ENCODE results near the gene C4orf33. TPM values are rescaled to one million over a fixed set of nuclear protein-coding genes. Genes with fewer than 3 reads are reported as not detected.

The C4orf33 gene
- total and polyA plus RNA-seq, 2 donors = 4.4 to 23.3 TPM

- H3K4me3 ChIP-seq (ENCODE audit: low read depth, low read length) = no peak overlapping the region
- no peaks in the 10 kb centered on the region for H3K4me1 ChIP-seq (ENCODE audit: insufficient read depth)
- H3K27ac ChIP-seq (ENCODE audit: low read depth) = no peak overlapping the region
- no peak for DNase-seq (ENCODE audit: extremely low spot score)
- no peaks in the 10 kb centered on the region for H3K36me3 ChIP-seq (ENCODE audit: insufficient read depth)
- 61% methylated on average over 10 of the region's 10 CpGs for WGBS
Measured at GRCh38 chr4:129144755-129145206, 48.8 kb downstream of the C4orf33 start.

GRCh38 chr4:129145222-129145730 lies 49.3 kb downstream of the C4orf33 start:
- Histone ChIP-seq H3K4me3 (ENCODE audit: low read depth, low read length) (no peak overlapping the region), H3K27ac (ENCODE audit: low read depth) (no peak overlapping the region), H3K4me1 (ENCODE audit: insufficient read depth) (no peaks in the 10 kb centered on the region), H3K36me3 (ENCODE audit: insufficient read depth) (no peaks in the 10 kb centered on the region)
- no peak for DNase-seq (ENCODE audit: extremely low spot score)
- 93% methylated on average over 5 of the region's 5 CpGs for WGBS

GRCh38 chr4:129146639-129147038 lies 50.7 kb downstream of the C4orf33 start:
- Histone ChIP-seq H3K36me3 (ENCODE audit: insufficient read depth) (no peaks in the 10 kb centered on the region), H3K4me3 (ENCODE audit: low read depth, low read length) (no peak overlapping the region), H3K4me1 (ENCODE audit: insufficient read depth) (no peaks in the 10 kb centered on the region), H3K27ac (ENCODE audit: low read depth) (no peak overlapping the region)
- 91% methylated on average over 2 of the region's 2 CpGs for WGBS
- no peak for DNase-seq (ENCODE audit: extremely low spot score)

DNA sequence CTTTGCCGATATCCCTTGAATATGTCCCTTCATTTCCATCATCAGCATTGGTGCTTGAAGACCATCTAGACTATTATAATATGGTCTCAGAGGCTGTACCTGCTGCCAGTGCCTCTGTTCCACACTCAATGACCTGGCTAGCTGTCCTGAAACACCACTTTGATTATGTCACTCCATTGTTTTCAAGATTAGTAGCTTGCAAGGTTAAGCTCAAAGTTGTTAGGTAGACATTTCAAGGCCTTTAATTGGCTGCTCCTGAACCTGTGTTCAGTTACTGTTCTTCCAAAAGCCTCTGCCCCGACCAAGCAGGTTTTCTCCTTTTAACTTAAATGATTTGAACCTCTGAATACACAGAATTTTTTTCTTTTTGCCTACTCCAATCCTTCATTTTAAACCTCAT lies 52.9 kb downstream of the C4orf33 start:
- WGBS = 89% methylated on average over 2 of the region's 2 CpGs
- Histone ChIP-seq H3K36me3 (ENCODE audit: insufficient read depth) (no peaks in the 10 kb centered on the region), H3K27ac (ENCODE audit: low read depth) (no peak overlapping the region), H3K4me1 (ENCODE audit: insufficient read depth) (no peaks in the 10 kb centered on the region), H3K4me3 (ENCODE audit: low read depth, low read length) (no peak overlapping the region)
- no peak for DNase-seq (ENCODE audit: extremely low spot score)

DNA sequence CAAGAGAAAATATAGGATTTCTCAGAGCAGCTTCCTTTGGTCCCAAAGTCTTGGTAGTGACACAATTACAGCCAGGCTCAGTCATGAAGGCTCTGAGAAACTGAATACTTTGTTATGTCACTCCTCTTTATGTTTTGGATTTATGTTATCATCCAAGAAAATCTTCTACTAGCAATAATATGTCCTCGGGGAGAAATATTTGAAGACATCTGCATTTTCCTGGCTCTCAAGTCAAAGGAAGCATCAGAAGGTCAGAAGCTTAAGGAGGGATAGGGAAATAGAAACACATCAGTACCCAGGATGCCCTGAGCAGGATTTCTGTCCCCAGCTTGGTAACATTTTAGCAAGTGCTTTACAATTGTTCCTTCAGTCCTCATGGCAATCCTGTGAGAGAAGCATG lies 54.0 kb downstream of the C4orf33 start:
- WGBS = 16% methylated on average over 1 of the region's 1 CpG
- Histone ChIP-seq H3K4me1 (ENCODE audit: insufficient read depth) (no peaks in the 10 kb centered on the region), H3K36me3 (ENCODE audit: insufficient read depth) (no peaks in the 10 kb centered on the region), H3K4me3 (ENCODE audit: low read depth, low read length) (no peak overlapping the region), H3K27ac (ENCODE audit: low read depth) (no peak overlapping the region)
- DNase-seq (ENCODE audit: extremely low spot score) = no peak

DNA sequence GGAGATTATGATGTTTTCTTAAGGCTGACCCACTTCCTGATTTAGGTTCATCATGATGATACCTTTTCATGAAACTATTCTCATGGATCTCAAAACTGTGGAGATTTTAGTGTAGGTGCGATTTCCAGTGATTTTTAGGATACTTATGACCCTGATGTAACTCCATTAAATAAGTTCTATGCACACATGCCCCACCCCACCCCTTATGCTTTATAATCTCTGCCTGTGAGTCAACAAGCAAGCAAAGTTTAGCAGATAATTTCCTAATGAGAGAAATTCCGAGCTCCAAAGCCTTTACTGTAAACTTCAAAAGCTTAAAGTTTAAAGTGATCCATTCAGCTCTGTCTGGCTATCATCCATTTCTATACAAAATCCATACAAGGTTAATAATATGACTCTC lies 56.4 kb downstream of the C4orf33 start:
- Histone ChIP-seq H3K27ac (ENCODE audit: low read depth) (no peak overlapping the region), H3K4me3 (ENCODE audit: low read depth, low read length) (no peak overlapping the region), H3K4me1 (ENCODE audit: insufficient read depth) (no peaks in the 10 kb centered on the region), H3K36me3 (ENCODE audit: insufficient read depth) (no peaks in the 10 kb centered on the region)
- 66% methylated on average over 2 of the region's 2 CpGs for WGBS
- no peak for DNase-seq (ENCODE audit: extremely low spot score)

DNA sequence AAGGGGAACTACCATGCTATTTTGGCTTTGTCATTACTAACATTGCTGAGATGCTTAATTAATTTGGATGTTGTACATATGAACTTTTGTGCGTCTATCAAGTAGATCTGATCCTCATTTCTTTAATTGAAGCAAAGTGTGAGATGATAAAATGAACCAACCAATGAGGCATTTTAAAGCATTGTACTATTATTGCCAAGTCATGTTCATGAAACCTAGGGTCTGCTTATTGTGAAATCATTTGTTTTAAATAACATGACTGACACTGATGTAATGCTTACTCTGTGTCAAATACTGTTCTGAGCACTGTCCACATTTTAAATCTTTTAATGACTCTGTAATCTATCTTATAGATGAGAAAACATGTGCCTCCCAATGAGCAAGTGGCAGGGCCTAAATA lies 57.7 kb downstream of the C4orf33 start:
- DNase-seq (ENCODE audit: extremely low spot score) = no peak
- Histone ChIP-seq H3K4me1 (ENCODE audit: insufficient read depth) (no peaks in the 10 kb centered on the region), H3K36me3 (ENCODE audit: insufficient read depth) (no peaks in the 10 kb centered on the region), H3K4me3 (ENCODE audit: low read depth, low read length) (no peak overlapping the region), H3K27ac (ENCODE audit: low read depth) (no peak overlapping the region)
- 43% methylated on average over 1 of the region's 1 CpG for WGBS

- no peak overlapping the region for H3K27ac ChIP-seq (ENCODE audit: low read depth)
- H3K36me3 ChIP-seq (ENCODE audit: insufficient read depth) = no peaks in the 10 kb centered on the region
- no peaks in the 10 kb centered on the region for H3K4me1 ChIP-seq (ENCODE audit: insufficient read depth)
- no peak overlapping the region for H3K4me3 ChIP-seq (ENCODE audit: low read depth, low read length)
- no peak for DNase-seq (ENCODE audit: extremely low spot score)
Measured at GRCh38 chr4:129162450-129162849, 66.5 kb downstream of the C4orf33 start.

DNA sequence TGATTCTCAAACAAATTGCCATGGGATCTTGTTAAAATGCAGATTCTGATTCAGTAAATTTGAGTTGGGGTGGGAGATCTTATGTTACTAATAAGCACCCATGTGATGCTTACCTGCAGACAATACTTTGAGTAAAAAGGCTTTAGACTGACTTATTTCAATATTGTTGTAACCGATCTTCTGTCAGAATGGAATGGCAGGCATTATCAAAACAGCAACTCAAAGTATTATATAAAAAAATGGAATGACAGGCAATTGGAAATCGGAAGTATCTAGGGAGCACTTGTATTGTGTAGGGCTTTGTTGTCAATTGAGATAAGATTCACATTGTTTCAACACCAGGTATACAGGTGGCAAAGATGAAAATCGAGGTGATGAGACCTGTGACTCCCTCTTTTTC lies 67.5 kb downstream of the C4orf33 start:
- H3K4me1 ChIP-seq (ENCODE audit: insufficient read depth) = no peaks in the 10 kb centered on the region
- DNase-seq (ENCODE audit: extremely low spot score) = no peak
- no peak overlapping the region for H3K27ac ChIP-seq (ENCODE audit: low read depth)
- H3K4me3 ChIP-seq (ENCODE audit: low read depth, low read length) = no peak overlapping the region
- 78% methylated on average over 3 of the region's 3 CpGs for WGBS
- H3K36me3 ChIP-seq (ENCODE audit: insufficient read depth) = no peaks in the 10 kb centered on the region

DNA sequence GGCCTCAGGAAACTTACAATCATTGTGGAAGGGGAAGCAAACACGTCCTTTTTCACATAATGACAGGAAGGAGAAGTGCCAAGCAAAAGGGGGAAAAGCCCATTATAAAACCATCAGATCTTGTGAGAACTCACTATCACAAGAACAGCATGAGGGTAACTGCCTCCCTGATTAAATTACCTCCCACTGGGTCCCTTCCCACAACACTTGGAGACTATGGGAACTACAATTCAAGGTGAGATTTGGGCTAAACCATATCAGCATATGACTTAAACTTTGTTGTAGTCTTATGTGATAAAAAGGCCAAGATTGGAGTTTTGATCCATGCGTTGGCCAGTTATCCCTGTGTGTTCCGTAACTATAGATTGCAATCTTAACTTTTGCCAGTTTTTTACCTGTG lies 68.3 kb downstream of the C4orf33 start:
- no peak for DNase-seq (ENCODE audit: extremely low spot score)
- H3K4me3 ChIP-seq (ENCODE audit: low read depth, low read length) = no peak overlapping the region
- H3K36me3 ChIP-seq (ENCODE audit: insufficient read depth) = no peaks in the 10 kb centered on the region
- no peaks in the 10 kb centered on the region for H3K4me1 ChIP-seq (ENCODE audit: insufficient read depth)
- 67% methylated on average over 3 of the region's 3 CpGs for WGBS
- H3K27ac ChIP-seq (ENCODE audit: low read depth) = no peak overlapping the region

Other genes starting within 250 kb of the C4orf33 start
- gene SCLT1, start 2.6 kb upstream of the C4orf33 start, total RNA-seq = 69.0 TPM
- gene SCLT1, start 2.6 kb upstream of the C4orf33 start, polyA plus RNA-seq = 5.1 TPM

Measured in urinary bladder (tissue), 4 donors.